Effector memory CD8-positive, alpha-beta T cell (primary cell): ENCODE measurements around the gene PROB1.
"Not testable (repeated sequence)": the region's sequence is repeated elsewhere in the genome, so short reads cannot be mapped to it uniquely, and the experiment has no call there.

Experiments
- ATAC-seq: fragments of 150-1000 bp; cut with Tn5 transposase; replicated peaks from 2 replicates; pipeline ENCODE4 v1.10.0; 2021; ENCODE audit warnings: mild to moderate bottlenecking, moderate library complexity
- DNase-seq, 3 experiments: peaks; one replicate each; pipeline ENCODE4 v3.0.0; 2021
- H3K27ac Mint-ChIP-seq, 2 donors: one replicate each; pipeline ENCODE4 v1.8.0; 2022; ENCODE audit warnings: mild to moderate bottlenecking in 2 of 2, mixed read lengths in 2 of 2, moderate library complexity in 2 of 2
- H3K27me3 Mint-ChIP-seq, 2 donors: one replicate each; pipeline ENCODE4 v1.8.0; 2022; ENCODE audit warnings: mixed read lengths in 2 of 2
- H3K36me3 Mint-ChIP-seq: one replicate; pipeline ENCODE4 v1.8.0; 2022; ENCODE audit warnings: mild to moderate bottlenecking, moderate library complexity, mixed read lengths; ENCODE audit not compliant: insufficient read depth
- H3K4me1 Mint-ChIP-seq, 2 donors: one replicate each; pipeline ENCODE4 v1.8.0; 2022; ENCODE audit warnings: low read depth in 2 of 2, mixed read lengths in 2 of 2
- H3K4me3 Mint-ChIP-seq, 2 donors: one replicate each; pipeline ENCODE4 v1.8.0; 2022; ENCODE audit warnings: mild to moderate bottlenecking in 2 of 2, mixed read lengths in 2 of 2, moderate library complexity in 2 of 2
- H3K9me3 Mint-ChIP-seq, 2 donors: one replicate each; pipeline ENCODE4 v1.8.0; 2022; ENCODE audit warnings: mixed read lengths in 2 of 2

PROB1 gene

GRCh38 chr5:139419226-139420192 lies 24.6 kb upstream of the PROB1 start:
- Mint-ChIP-seq H3K9me3 (no peaks in the 10 kb centered on the region), H3K4me1 (peaks cover 4% of the 10 kb centered on the region in 2 donors), H3K4me3 (no peak overlapping the region), H3K27me3 (no peaks in the 10 kb centered on the region), H3K27ac (no peak overlapping the region), H3K36me3 (peaks cover 15% of the 10 kb centered on the region)
- ATAC-seq, result no peak
- DNase-seq, result no peak

GRCh38 chr5:139418793-139419192 lies 23.9 kb upstream of the PROB1 start:
- Mint-ChIP-seq H3K9me3 (no peaks in the 10 kb centered on the region), H3K4me1 (peaks cover 4% of the 10 kb centered on the region in 2 donors), H3K36me3 (peaks cover 15% of the 10 kb centered on the region), H3K27ac (no peak overlapping the region), H3K27me3 (no peaks in the 10 kb centered on the region), H3K4me3 (no peak overlapping the region)
- no peak for DNase-seq
- no peak for ATAC-seq

GRCh38 chr5:139417214-139417613 lies 22.3 kb upstream of the PROB1 start:
- no peaks in the 10 kb centered on the region for H3K9me3 Mint-ChIP-seq
- no peak overlapping the region for H3K4me3 Mint-ChIP-seq
- ATAC-seq (no peak), DNase-seq (no peak)
- peaks cover 10% of the 10 kb centered on the region for H3K36me3 Mint-ChIP-seq
- H3K4me1 Mint-ChIP-seq, result peaks cover under 1% of the 10 kb centered on the region in 2 donors
- no peaks in the 10 kb centered on the region for H3K27me3 Mint-ChIP-seq
- no peak overlapping the region for H3K27ac Mint-ChIP-seq

- H3K4me1 Mint-ChIP-seq, result no peaks in the 10 kb centered on the region
- no peaks in the 10 kb centered on the region for H3K9me3 Mint-ChIP-seq
- ATAC-seq, result no peak
- DNase-seq, result no peak
- H3K4me3 Mint-ChIP-seq, result no peak overlapping the region
- H3K27ac Mint-ChIP-seq, result no peak overlapping the region
- H3K36me3 Mint-ChIP-seq, result peaks cover 7% of the 10 kb centered on the region
- no peaks in the 10 kb centered on the region for H3K27me3 Mint-ChIP-seq
Observed at GRCh38 chr5:139416651-139417050, 21.7 kb upstream of the PROB1 start.

- no peaks in the 10 kb centered on the region for H3K9me3 Mint-ChIP-seq
- H3K27me3 Mint-ChIP-seq, result no peaks in the 10 kb centered on the region
- H3K4me3 Mint-ChIP-seq, result no peak overlapping the region
- DNase-seq (no peak), ATAC-seq (no peak)
- no peak overlapping the region for H3K27ac Mint-ChIP-seq
- no peaks in the 10 kb centered on the region for H3K4me1 Mint-ChIP-seq
- peaks cover 5% of the 10 kb centered on the region for H3K36me3 Mint-ChIP-seq
Observed at GRCh38 chr5:139415869-139416268, 21.0 kb upstream of the PROB1 start.

GRCh38 chr5:139415221-139415861 lies 20.4 kb upstream of the PROB1 start:
- Mint-ChIP-seq H3K4me1 (no peaks in the 10 kb centered on the region), H3K27me3 (no peaks in the 10 kb centered on the region), H3K36me3 (peaks cover 2% of the 10 kb centered on the region), H3K9me3 (no peaks in the 10 kb centered on the region), H3K27ac (no peak overlapping the region), H3K4me3 (no peak overlapping the region)
- ATAC-seq (no peak), DNase-seq (no peak)

GRCh38 chr5:139414581-139415130 lies 19.8 kb upstream of the PROB1 start:
- peaks cover 2% of the 10 kb centered on the region for H3K36me3 Mint-ChIP-seq
- no peak for DNase-seq
- H3K27ac Mint-ChIP-seq, result no peak overlapping the region
- no peaks in the 10 kb centered on the region for H3K9me3 Mint-ChIP-seq
- no peak overlapping the region for H3K4me3 Mint-ChIP-seq
- H3K27me3 Mint-ChIP-seq, result no peaks in the 10 kb centered on the region
- H3K4me1 Mint-ChIP-seq, result no peaks in the 10 kb centered on the region
- no peak for ATAC-seq

- no peak for ATAC-seq
- H3K36me3 Mint-ChIP-seq, result peaks cover under 1% of the 10 kb centered on the region
- H3K4me1 Mint-ChIP-seq, result no peaks in the 10 kb centered on the region
Observed at GRCh38 chr5:139413963-139414362, 19.1 kb upstream of the PROB1 start.

GRCh38 chr5:139413153-139413552 lies 18.2 kb upstream of the PROB1 start:
- no peaks in the 10 kb centered on the region for H3K27me3 Mint-ChIP-seq
- no peak overlapping the region for H3K27ac Mint-ChIP-seq
- H3K4me1 Mint-ChIP-seq, result no peaks in the 10 kb centered on the region
- H3K4me3 Mint-ChIP-seq, result no peak overlapping the region
- no peak for DNase-seq
- H3K36me3 Mint-ChIP-seq, result no peaks in the 10 kb centered on the region
- no peaks in the 10 kb centered on the region for H3K9me3 Mint-ChIP-seq
- ATAC-seq, result no peak

More at GRCh38 chr5:139413963-139414362, 19.1 kb upstream of the PROB1 start:
- Mint-ChIP-seq H3K27ac (no peak overlapping the region), H3K4me3 (no peak overlapping the region), H3K9me3 (no peaks in the 10 kb centered on the region), H3K27me3 (no peaks in the 10 kb centered on the region)
- DNase-seq, result no peak

GRCh38 chr5:139410993-139411828 lies 16.3 kb upstream of the PROB1 start:
- Mint-ChIP-seq H3K27ac (no peak overlapping the region), H3K4me1 (no peaks in the 10 kb centered on the region), H3K9me3 (no peaks in the 10 kb centered on the region), H3K4me3 (no peak overlapping the region), H3K36me3 (no peaks in the 10 kb centered on the region), H3K27me3 (no peaks in the 10 kb centered on the region)
- no peak for ATAC-seq
- DNase-seq, result no peak

GRCh38 chr5:139410121-139410992 lies 15.5 kb upstream of the PROB1 start:
- Mint-ChIP-seq H3K27me3 (no peaks in the 10 kb centered on the region), H3K27ac (no peak overlapping the region), H3K36me3 (no peaks in the 10 kb centered on the region), H3K9me3 (no peaks in the 10 kb centered on the region), H3K4me1 (no peaks in the 10 kb centered on the region), H3K4me3 (no peak overlapping the region)
- no peak for ATAC-seq
- no peak for DNase-seq

- ATAC-seq, H3K9me3 Mint-ChIP-seq, H3K4me3 Mint-ChIP-seq, H3K36me3 Mint-ChIP-seq, DNase-seq, H3K27ac Mint-ChIP-seq, H3K27me3 Mint-ChIP-seq, H3K4me1 Mint-ChIP-seq: not testable (repeated sequence)
Observed at GRCh38 chr5:139409116-139409515, 14.2 kb upstream of the PROB1 start.
